H1 (cell line): Measurements from ENCODE around the gene SPCS3. TPM values are rescaled to one million over a fixed set of nuclear protein-coding genes. Genes with fewer than 3 reads are reported as not detected.

Experiments
- CTCF ChIA-PET: fragments of 300-600 bp; sonication (Branson Sonifier 250); formaldehyde crosslinking; loops from one replicate; lab custom pipeline; 2021; ENCODE audit not compliant: partially characterized antibody; lab: Charles Lee
- POLR2A ChIA-PET: fragments of 300-600 bp; sonication (Branson Sonifier 250); formaldehyde crosslinking; loops from one replicate; lab custom pipeline; 2021; ENCODE audit warnings: inconsistent platforms; ENCODE audit not compliant: partially characterized antibody; lab: Charles Lee
- DNase-seq, 2 experiments: peaks; one replicate each; pipeline versions ENCODE4 v3.0.0 to v3.0.0-alpha.2; 2010 to 2022; ENCODE audit warnings: low spot score in 2 of 2, low read depth in 1 of 2, mixed read lengths in 1 of 2
- FAIRE-seq: peaks from 2 replicates; lab custom pipeline; 2011; peaks lifted over from hg19 to GRCh38; lab: Jason Lieb, UNC
- H2AFZ ChIP-seq: 2 replicates; pipeline ENCODE4 v1.8.1; 2012; ENCODE audit warnings: low read length, inconsistent platforms
- H2AK5ac ChIP-seq: 2 replicates; pipeline ENCODE4 v1.6.1; 2013; ENCODE audit warnings: low read depth, low read length
- H2BK120ac ChIP-seq: replicated peaks from 2 replicates; pipeline ENCODE3; 2013; ENCODE audit warnings: low read depth, low read length, inconsistent platforms
- H2BK12ac ChIP-seq: 2 replicates; pipeline ENCODE4 v1.6.1; 2013; ENCODE audit warnings: low read depth, low read length
- H2BK15ac ChIP-seq: 2 replicates; pipeline ENCODE4 v1.6.1; 2013; ENCODE audit warnings: low read length
- H2BK20ac ChIP-seq: 2 replicates; pipeline ENCODE4 v1.6.1; 2013; ENCODE audit warnings: low read length
- H2BK5ac ChIP-seq: 2 replicates; pipeline ENCODE4 v1.6.1; 2013; ENCODE audit warnings: low read depth, low read length
- H3K14ac ChIP-seq: 2 replicates; pipeline ENCODE4 v1.6.1; 2013; ENCODE audit warnings: inconsistent platforms; ENCODE audit not compliant: insufficient read length
- H3K18ac ChIP-seq: 2 replicates; pipeline ENCODE4 v1.6.1; 2013; ENCODE audit warnings: low read length; ENCODE audit errors: extremely low read depth
- H3K23ac ChIP-seq: 2 replicates; pipeline ENCODE4 v1.6.1; 2013; ENCODE audit warnings: inconsistent platforms; ENCODE audit not compliant: insufficient read length
- H3K23me2 ChIP-seq: 2 replicates; pipeline ENCODE4 v1.6.1; 2013; ENCODE audit warnings: low read depth, low read length
- H3K27ac ChIP-seq: 2 replicates; pipeline ENCODE4 v1.6.1; 2011; ENCODE audit warnings: low read depth, low read length, inconsistent platforms
- H3K27me3 ChIP-seq, 4 experiments: replicated peaks in 1 of 4; 1 replicate in 1 of 4; 2 replicates in 3 of 4; pipeline versions ENCODE4 v1.6.1 to v1.8.1; 2011 to 2013; ENCODE audit warnings: low read length in 3 of 4, mild to moderate bottlenecking in 3 of 4, inconsistent platforms in 2 of 4, mixed read lengths in 2 of 4, moderate library complexity in 1 of 4; ENCODE audit not compliant: control insufficient read depth in 3 of 4, insufficient read depth in 3 of 4; ENCODE audit errors: extremely low read depth in 1 of 4
- H3K36me3 ChIP-seq, 4 experiments: 2 replicates each; pipeline versions ENCODE4 v1.6.1 to v1.8.1; 2011 to 2013; ENCODE audit warnings: mild to moderate bottlenecking in 4 of 4, low read length in 3 of 4, moderate library complexity in 2 of 4, control low read depth in 1 of 4, inconsistent platforms in 1 of 4; ENCODE audit not compliant: insufficient read depth in 4 of 4, control insufficient read depth in 2 of 4
- H3K4ac ChIP-seq: replicated peaks from 2 replicates; pipeline ENCODE3; 2013; ENCODE audit warnings: low read length, low read depth, mixed read lengths, inconsistent platforms; ENCODE audit not compliant: insufficient read length
- H3K4me1 ChIP-seq, 4 experiments: replicated peaks in 1 of 4; 1 replicate in 1 of 4; 2 replicates in 3 of 4; pipeline versions ENCODE4 v1.6.1 to v1.8.1; 2011 to 2013; ENCODE audit warnings: low read length in 3 of 4, inconsistent platforms in 2 of 4, mixed read lengths in 1 of 4; ENCODE audit not compliant: insufficient read depth in 4 of 4, control insufficient read depth in 3 of 4
- H3K4me2 ChIP-seq, 2 experiments: 2 replicates each; pipeline versions ENCODE4 v1.6.1 to v1.8.1; 2011 to 2013; ENCODE audit warnings: low read depth in 2 of 2, low read length in 2 of 2, control low read depth in 1 of 2, inconsistent platforms in 1 of 2, mild to moderate bottlenecking in 1 of 2; ENCODE audit not compliant: insufficient read depth in 1 of 2
- H3K4me3 ChIP-seq, 4 experiments: fragments of 200-600, 300-600 bp in 1 of 4; sonication (generic), shearing (Covaris generic), sonication (Bioruptor Twin) in 1 of 4; 2 replicates each; pipeline versions ENCODE4 v1.5.1 to v1.8.1; 2011 to 2016; ENCODE audit warnings: low read length in 4 of 4, low read depth in 3 of 4, control low read depth in 2 of 4, inconsistent platforms in 2 of 4, mild to moderate bottlenecking in 2 of 4, mixed read lengths in 1 of 4, moderate library complexity in 1 of 4; ENCODE audit not compliant: insufficient read depth in 2 of 4; ENCODE audit errors: extremely low read depth in 1 of 4
- H3K56ac ChIP-seq: replicated peaks from 2 replicates; pipeline ENCODE3; 2013; ENCODE audit warnings: low read depth, mild to moderate bottlenecking, mixed read lengths, low read length, inconsistent platforms; ENCODE audit not compliant: insufficient read length
- H3K79me1 ChIP-seq: 2 replicates; pipeline ENCODE4 v1.6.1; 2013; ENCODE audit warnings: low read depth, low read length, control low read depth
- H3K79me2 ChIP-seq, 2 experiments: 2 replicates each; pipeline versions ENCODE4 v1.6.1 to v1.8.1; 2012 to 2013; ENCODE audit warnings: low read length in 2 of 2, mild to moderate bottlenecking in 2 of 2, inconsistent platforms in 1 of 2; ENCODE audit not compliant: insufficient read depth in 2 of 2, control insufficient read depth in 1 of 2
- H3K9ac ChIP-seq, 4 experiments: replicated peaks in 1 of 4; 1 replicate in 1 of 4; 2 replicates in 3 of 4; pipeline versions ENCODE4 v1.6.1 to v1.8.1; 2011 to 2013; ENCODE audit warnings: low read depth in 3 of 4, low read length in 3 of 4, control low read depth in 2 of 4, mild to moderate bottlenecking in 2 of 4, moderate library complexity in 2 of 4, inconsistent platforms in 1 of 4; ENCODE audit errors: extremely low read depth in 1 of 4
- H3K9me3 ChIP-seq, 2 experiments: 2 replicates each; pipeline versions ENCODE4 v1.6.1 to v1.8.1; 2012 to 2013; ENCODE audit warnings: mild to moderate bottlenecking in 2 of 2, moderate library complexity in 2 of 2, control low read depth in 1 of 2, inconsistent platforms in 1 of 2, low read depth in 1 of 2, low read length in 1 of 2, mixed read lengths in 1 of 2; ENCODE audit not compliant: insufficient read depth in 2 of 2
- H4K20me1 ChIP-seq, 2 experiments: replicated peaks in 1 of 2; 2 replicates each; pipeline versions ENCODE3 to v1.8.1; 2011 to 2013; ENCODE audit warnings: inconsistent platforms in 2 of 2, low read length in 2 of 2, mild to moderate bottlenecking in 1 of 2; ENCODE audit not compliant: insufficient read depth in 2 of 2, control insufficient read depth in 1 of 2
- H4K5ac ChIP-seq: 2 replicates; pipeline ENCODE4 v1.6.1; 2013; ENCODE audit warnings: low read length, low read depth, mixed read lengths, inconsistent platforms; ENCODE audit not compliant: insufficient read length
- H4K8ac ChIP-seq: 2 replicates; pipeline ENCODE4 v1.8.0; 2013; ENCODE audit warnings: mild to moderate bottlenecking, moderate library complexity, low read length, inconsistent platforms; ENCODE audit not compliant: insufficient read depth; ENCODE audit errors: extremely low read depth
- H4K91ac ChIP-seq: replicated peaks from 2 replicates; pipeline ENCODE3; 2013; ENCODE audit warnings: low read length, mixed read lengths, inconsistent platforms; ENCODE audit not compliant: insufficient read length
- CREB1 ChIP-seq: IDR thresholded peaks from 2 replicates; pipeline ENCODE4 v1.6.1; 2012; ENCODE audit warnings: inconsistent platforms
- HDAC2 ChIP-seq, 2 experiments: fragments of 300-600 bp in 1 of 2; sonication (generic) in 1 of 2; IDR thresholded peaks; 2 replicates each; pipeline ENCODE4 v1.6.1; 2011 to 2012; ENCODE audit warnings: low read depth in 2 of 2, low read length in 2 of 2, mild to moderate bottlenecking in 2 of 2, moderate library complexity in 2 of 2, borderline replicate concordance in 1 of 2, inconsistent platforms in 1 of 2
- JUND ChIP-seq: IDR thresholded peaks from 2 replicates; pipeline ENCODE4 v1.6.1; 2011; ENCODE audit warnings: mild to moderate bottlenecking, improper control_type of control experiment, low read length
- POLR2A ChIP-seq, 2 experiments: IDR thresholded peaks; 1 replicate in 1 of 2; 2 replicates in 1 of 2; pipeline ENCODE4 v1.6.1; 2011; ENCODE audit warnings: low read depth in 2 of 2, low read length in 2 of 2, mild to moderate bottlenecking in 2 of 2; ENCODE audit errors: control extremely low read depth in 1 of 2
- SP1 ChIP-seq: IDR thresholded peaks from 2 replicates; pipeline ENCODE4 v1.6.1; 2011; ENCODE audit warnings: low read depth, low read length
- SP2 ChIP-seq: IDR thresholded peaks from 2 replicates; pipeline ENCODE4 v1.6.1; 2012; ENCODE audit warnings: mild to moderate bottlenecking, low read length, inconsistent platforms
- SRF ChIP-seq: IDR thresholded peaks from 2 replicates; pipeline ENCODE4 v1.6.1; 2011; ENCODE audit warnings: mild to moderate bottlenecking, low read depth, low read length, moderate library complexity
- TCF12 ChIP-seq: IDR thresholded peaks from 2 replicates; pipeline ENCODE4 v1.6.1; 2011; ENCODE audit warnings: low read depth, mild to moderate bottlenecking, low read length
- WGBS, 2 experiments: shearing (Covaris generic) in 1 of 2; methylation state at CpG; one replicate each; pipeline versions ENCODE4 v1.1.6 to v1.1.7; 2013 to 2015; ENCODE audit warnings: low lambda C conversion rate in 2 of 2, mixed read lengths in 2 of 2, inconsistent platforms in 1 of 2, low coverage in 1 of 2, missing lambda C conversion rate in 1 of 2; ENCODE audit not compliant: insufficient replicate concordance in 2 of 2, insufficient coverage in 1 of 2, insufficient read length in 1 of 2; ENCODE audit errors: extremely low coverage in 1 of 2, missing lambda C conversion rate in 1 of 2; 5-methylcytosine and 5-hydroxymethylcytosine counted together
- polyA plus RNA-seq, 7 experiments: library from polyadenylated mRNA; depleted of rRNA in 3 of 7; stranded (reverse) in 5 of 7; unstranded in 2 of 7; fragments of >200 nt in 5 of 7; fragments of 200-250 nt in 2 of 7; gene quantifications; 1 replicate in 5 of 7; 2 replicates in 1 of 7; 4 replicates in 1 of 7; pipeline versions ENCODE4 v1.2.1 to v1.2.3, GENCODE V29; 2011 to 2013; ENCODE audit warnings: missing spikeins in 2 of 7, mixed read lengths in 2 of 7
- total RNA-seq: library from RNA; stranded (reverse); fragmentation: NEBNext Ultra II Directional; extraction: Animal tissue kit (Norgen Biotek cat#: 25700); gene quantifications from 2 replicates; pipeline ENCODE4 v1.2.1, GENCODE V29; 2021

Gene SPCS3
- total and polyA plus RNA-seq, 2 of the 8 experiments (the other 6 are each of a cell fraction or from before 2014, with no cell fraction given) = 18.4 to 117 TPM

DNA sequence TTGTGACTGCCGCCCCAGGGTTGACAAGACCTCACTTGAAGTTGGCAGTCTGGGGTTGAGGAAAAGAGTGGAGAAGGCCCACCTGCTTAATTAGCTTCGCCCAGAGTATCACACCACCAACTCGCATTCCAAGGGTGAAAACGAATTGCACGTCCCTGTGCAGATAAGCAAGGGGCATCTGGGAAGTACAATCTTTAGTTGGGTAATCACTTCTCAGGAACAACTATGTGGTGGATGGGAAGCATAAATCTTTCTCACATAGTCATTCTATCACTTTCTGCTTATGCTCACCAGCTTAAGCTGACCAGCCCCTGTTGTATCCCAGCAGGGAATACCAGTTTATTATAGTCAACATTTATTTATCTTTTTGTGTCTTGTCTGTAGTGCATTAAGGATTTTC lies 14.3 kb downstream of the SPCS3 start:
- H3K79me1 ChIP-seq = no peaks in the 10 kb centered on the region
- DNase-seq = no peak
- H4K8ac ChIP-seq = no peak overlapping the region
- H3K36me3 ChIP-seq = peaks cover 0 to 8% (median 0%) of the 10 kb centered on the region in 4 experiments; a peak in 1 of 8 replicates
- no peak overlapping the region for H3K4me2 ChIP-seq
- no peaks in the 10 kb centered on the region for H4K20me1 ChIP-seq
- H3K9me3 ChIP-seq = no peaks in the 10 kb centered on the region
- TF ChIP-seq JUND (no peak), SP1 (no peak), POLR2A (IDR thresholded peaks at IDR 0.05; ENCODE audit: control extremely low read depth in 1 of 2, low read depth in 2 of 2, low read length in 2 of 2) (no peak), SRF (no peak), SP2 (no peak), HDAC2 (IDR thresholded peaks at IDR 0.05; ENCODE audit: borderline replicate concordance in 1 of 2, low read depth in 2 of 2, low read length in 2 of 2) (no peak), CREB1 (no peak), TCF12 (no peak)
- TF ChIP-seq, all 59 proteins: peak for 0
- no peak overlapping the region for H3K4ac ChIP-seq
- H2BK120ac ChIP-seq = no peak overlapping the region
- H2BK20ac ChIP-seq = no peak overlapping the region
- no peak overlapping the region for H3K4me3 ChIP-seq
- 96% methylated on average over 5 of the region's 5 CpGs; no CpG with 5 or more reads in 1 of the 2 experiments for WGBS, 2 experiments
- H3K9ac ChIP-seq = no peak overlapping the region
- no peak overlapping the region for H2BK15ac ChIP-seq
- no peak overlapping the region for H2AFZ ChIP-seq
- H3K27me3 ChIP-seq = peaks cover 0 to 1% (median 0%) of the 10 kb centered on the region in 4 experiments; a peak in 1 of 7 replicates
- H3K23ac ChIP-seq = no peak overlapping the region
- no peaks in the 10 kb centered on the region for H3K23me2 ChIP-seq
- no peak overlapping the region for H3K18ac ChIP-seq
- H3K79me2 ChIP-seq = peaks cover 0 to 3% of the 10 kb centered on the region in 2 experiments; a peak in 2 of 4 replicates
- no peak overlapping the region for H3K27ac ChIP-seq
- no peak overlapping the region for H2BK12ac ChIP-seq
- CTCF ChIA-PET = interaction anchor here (1.3 kb wide), 1 partner anchor 299 kb away, joined by 3 read pairs; no protein-coding TSS in a partner anchor
- no peak overlapping the region for H3K14ac ChIP-seq
- H3K56ac ChIP-seq = no peak overlapping the region
- H4K91ac ChIP-seq = no peak overlapping the region
- no peak overlapping the region for H2AK5ac ChIP-seq
- POLR2A ChIA-PET = interaction anchor here (1.1 kb wide), 1 partner anchor 9 kb away, joined by 3 read pairs; no protein-coding TSS in a partner anchor
- no peak overlapping the region for H4K5ac ChIP-seq
- peaks cover 0 to 3% (median 0%) of the 10 kb centered on the region in 4 experiments; a peak in 1 of 7 replicates for H3K4me1 ChIP-seq
- no peak overlapping the region for H2BK5ac ChIP-seq
- FAIRE-seq = no peak
